PC-9 (cell line): Measurements from ENCODE around the gene MED22. TPM values are rescaled to one million over a fixed set of nuclear protein-coding genes. Genes with fewer than 3 reads are reported as not detected.

Experiments used
- BruUV-seq: library from RNA; stranded (reverse); fragments of 400-500 nt; replicated peaks from 2 replicates; lab custom pipeline; 2021; lab: Mats Ljungman, UMichigan
- CTCF ChIA-PET: fragments of 300-600 bp; sonication (Branson Sonifier 250); formaldehyde crosslinking; loops from one replicate; lab custom pipeline; 2022; ENCODE audit warnings: antibody characterized with exemption; lab: Charles Lee
- POLR2A ChIA-PET: fragments of 300-600 bp; sonication (Branson Sonifier 250); formaldehyde crosslinking; loops from one replicate; lab custom pipeline; 2022; ENCODE audit warnings: antibody characterized with exemption; ENCODE audit not compliant: unreplicated experiment; lab: Charles Lee
- DNase-seq, 2 experiments: peaks; one replicate each; pipeline versions ENCODE4 v3.0.0 to v3.0.0-alpha.2; 2015 to 2022; ENCODE audit warnings: mixed read lengths in 1 of 2
- H2AFZ ChIP-seq: fragments of 200-600 bp; sonication (generic); 2 replicates; pipeline ENCODE4 v1.8.1; 2017; ENCODE audit warnings: antibody characterized with exemption
- H3F3A ChIP-seq: fragments of 200-600 bp; sonication (generic); 2 replicates; pipeline ENCODE4 v1.8.1; 2017; ENCODE audit warnings: antibody characterized with exemption, mild to moderate bottlenecking, low read depth; ENCODE audit not compliant: insufficient read depth
- H3K27ac ChIP-seq: fragments of 200-600 bp; sonication (generic); 2 replicates; pipeline ENCODE4 v1.6.1; 2016; ENCODE audit warnings: mixed run types
- H3K27me3 ChIP-seq: fragments of 200-600 bp; sonication (generic); 2 replicates; pipeline ENCODE4 v1.6.1; 2016; ENCODE audit warnings: low read depth, mixed run types; ENCODE audit not compliant: insufficient read depth
- H3K36me3 ChIP-seq: fragments of 200-600 bp; sonication (generic); 2 replicates; pipeline ENCODE4 v1.6.1; 2016; ENCODE audit warnings: low read depth, mixed run types
- H3K4me1 ChIP-seq: fragments of 200-600 bp; sonication (generic); replicated peaks from 2 replicates; pipeline ENCODE4 v1.6.1; 2016; ENCODE audit warnings: mixed run types; ENCODE audit not compliant: insufficient read depth
- H3K4me2 ChIP-seq: fragments of 200-600 bp; sonication (generic); 2 replicates; pipeline ENCODE4 v1.6.1; 2017; ENCODE audit warnings: mixed run types
- H3K4me3 ChIP-seq: fragments of 200-600 bp; sonication (generic); 2 replicates; pipeline ENCODE4 v1.6.1; 2016; ENCODE audit warnings: mixed run types
- H3K79me2 ChIP-seq: fragments of 200-600 bp; sonication (generic); 2 replicates; pipeline ENCODE4 v1.6.1; 2017; ENCODE audit warnings: low read depth, mixed run types
- H3K9me2 ChIP-seq: fragments of 200-600 bp; sonication (generic); 2 replicates; pipeline ENCODE4 v1.8.1; 2017; ENCODE audit warnings: mild to moderate bottlenecking; ENCODE audit not compliant: insufficient read depth
- H3K9me3 ChIP-seq: fragments of 200-600 bp; sonication (generic); 2 replicates; pipeline ENCODE4 v1.8.1; 2016; ENCODE audit warnings: low read depth; ENCODE audit not compliant: insufficient read depth
- H4K20me1 ChIP-seq: fragments of 200-600 bp; sonication (generic); 2 replicates; pipeline ENCODE4 v1.8.1; 2017; ENCODE audit not compliant: insufficient read depth
- CTCF ChIP-seq: fragments of 200-600 bp; sonication (generic); conservative IDR thresholded peaks from 2 replicates; pipeline ENCODE4 v1.6.1; 2017; ENCODE audit warnings: mixed run types, antibody characterized with exemption, mild to moderate bottlenecking, moderate library complexity
- EZH2 ChIP-seq: fragments of 200-600 bp; sonication (generic); IDR thresholded peaks from 2 replicates; pipeline ENCODE4 v1.8.0; 2017; ENCODE audit warnings: antibody characterized with exemption, low read depth
- intact Hi-C: fragments of 100-400 bp; cut with micrococcal nuclease; formaldehyde crosslinking; loops from one replicate; pipeline ENCODE4 v1.10.0; 2022; ENCODE audit not compliant: unreplicated experiment
- total RNA-seq: library from RNA; stranded (reverse); gene quantifications from 2 replicates; pipeline ENCODE4 v1.2.3, GENCODE V29; 2021

Gene MED22
- total RNA-seq, 1 experiment from 2014 or later, result 38.7 TPM

DNA sequence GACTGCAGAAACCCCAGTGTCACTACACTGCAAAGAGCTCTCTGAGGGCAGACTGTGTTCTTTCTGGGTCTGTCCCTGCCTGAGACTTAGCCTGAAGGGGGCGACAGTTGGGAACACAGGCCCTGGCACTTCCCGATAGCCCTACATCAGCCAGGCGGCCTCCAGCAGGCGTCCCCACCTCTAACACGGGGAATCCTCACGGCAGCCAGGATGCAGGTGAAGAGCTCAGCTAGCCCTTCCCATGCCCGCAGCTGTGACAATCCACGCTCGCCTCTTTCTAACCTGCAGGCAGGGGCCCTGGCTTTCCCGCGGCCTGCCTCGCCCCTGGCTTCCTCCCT is 5.9 kb downstream of the MED22 start:
- H3K36me3 ChIP-seq, result no peaks in the 10 kb centered on the region; the same call in 1 of the 2 replicates
- no peak for DNase-seq
- H3K4me1 ChIP-seq, result peaks cover 6% of the 10 kb centered on the region; the same call in 1 of the 2 replicates
- no peaks in the 10 kb centered on the region for H3K9me2 ChIP-seq
- no TSS peak for BruUV-seq
- no peak overlapping the region for H3K4me2 ChIP-seq
- TF ChIP-seq EZH2 (no peak), CTCF (no peak)
- no peak overlapping the region for H3K27ac ChIP-seq
- H3K9me3 ChIP-seq, result no peaks in the 10 kb centered on the region
- ChIA-PET CTCF (no interaction called here), POLR2A (no interaction called here)
- H3F3A ChIP-seq, result peaks cover 4% of the 10 kb centered on the region; the same call in 1 of the 2 replicates
- intact Hi-C loops, result no loop called here
- no peaks in the 10 kb centered on the region for H3K27me3 ChIP-seq
- no peak overlapping the region for H2AFZ ChIP-seq
- H3K79me2 ChIP-seq, result peaks cover 21% of the 10 kb centered on the region
- H3K4me3 ChIP-seq, result no peak overlapping the region
- H4K20me1 ChIP-seq, result peaks cover 8% of the 10 kb centered on the region

DNA sequence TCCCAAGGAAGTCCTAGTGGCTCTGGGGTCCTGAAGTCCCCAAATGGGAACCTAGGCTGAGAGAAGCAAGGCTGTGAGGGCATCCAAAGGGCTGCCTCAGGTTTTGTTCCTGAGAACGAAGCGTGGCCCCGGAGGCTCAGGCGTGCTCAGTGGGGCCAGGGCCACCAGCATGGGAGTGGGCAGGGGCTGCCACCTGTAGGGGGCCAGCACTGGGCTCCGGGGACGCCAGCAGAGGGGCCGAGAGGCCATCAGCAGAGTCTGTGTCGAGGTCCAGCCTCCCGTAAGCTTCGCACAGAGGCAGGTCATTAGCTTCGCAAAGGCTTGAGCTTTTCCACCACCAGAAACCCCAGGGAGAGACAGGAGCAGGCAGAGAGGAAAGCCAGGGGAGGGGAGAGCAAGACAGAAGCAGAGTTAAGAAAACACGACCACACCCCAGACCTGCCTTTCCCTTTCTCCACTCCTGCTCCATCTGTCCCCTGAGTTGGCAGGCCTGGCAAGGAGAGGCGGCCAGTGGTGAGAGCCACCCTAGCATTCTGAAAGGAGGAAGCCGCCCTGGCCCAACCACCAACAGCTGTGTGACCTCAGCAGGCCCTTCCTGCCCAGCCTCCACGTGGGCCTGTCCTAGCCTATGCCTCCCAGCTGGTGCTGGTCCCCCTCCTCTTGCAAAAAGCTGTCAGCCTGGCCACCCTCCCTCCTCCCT is 6.4 kb downstream of the MED22 start:
- no TSS peak for BruUV-seq
- no peaks in the 10 kb centered on the region for H3K9me2 ChIP-seq

GRCh38 chr9:133340916-133341315 is 7.0 kb downstream of the MED22 start:
- Histone ChIP-seq H4K20me1 (peaks cover 2% of the 10 kb centered on the region; the same call in 1 of the 2 replicates), H3K4me1 (no peaks in the 10 kb centered on the region), H3K36me3 (no peaks in the 10 kb centered on the region; the same call in 1 of the 2 replicates), H3K79me2 (peaks cover 10% of the 10 kb centered on the region), H2AFZ (no peak overlapping the region), H3K27me3 (no peaks in the 10 kb centered on the region), H3K9me2 (no peaks in the 10 kb centered on the region), H3K4me3 (no peak overlapping the region), H3K9me3 (no peaks in the 10 kb centered on the region), H3F3A (peaks cover 6% of the 10 kb centered on the region; the same call in 1 of the 2 replicates), H3K27ac (no peak overlapping the region), H3K4me2 (no peak overlapping the region)
- POLR2A ChIA-PET, result interaction anchor here (0.5 kb wide), 1 partner anchor 118 kb away, joined by 3 read pairs; no protein-coding TSS in a partner anchor
- no peak for DNase-seq
- CTCF ChIA-PET, result no interaction called here
- BruUV-seq, result no TSS peak
- intact Hi-C loops, result no loop called here
- no peak for TF ChIP-seq EZH2
- TF ChIP-seq CTCF, result no peak

More for the DNA sequence above, 6.4 kb downstream of the MED22 start:
- no peaks in the 10 kb centered on the region for H3K9me3 ChIP-seq
- CTCF ChIA-PET, result no interaction called here
- H3K4me2 ChIP-seq, result no peak overlapping the region
- H3K36me3 ChIP-seq, result no peaks in the 10 kb centered on the region; the same call in 1 of the 2 replicates
- no peaks in the 10 kb centered on the region for H3K27me3 ChIP-seq
- peaks cover 16% of the 10 kb centered on the region for H3K79me2 ChIP-seq
- no peak for DNase-seq
- no peak overlapping the region for H3K27ac ChIP-seq
- no peak overlapping the region for H2AFZ ChIP-seq
- H3F3A ChIP-seq, result peaks cover 6% of the 10 kb centered on the region; the same call in 1 of the 2 replicates
- no peak overlapping the region for H3K4me3 ChIP-seq
- H4K20me1 ChIP-seq, result peaks cover 8% of the 10 kb centered on the region
- intact Hi-C loops, result no loop called here
- H3K4me1 ChIP-seq, result peaks cover 4% of the 10 kb centered on the region; the same call in 1 of the 2 replicates
- TF ChIP-seq CTCF (no peak), EZH2 (no peak)
- POLR2A ChIA-PET, result interaction anchor here (0.5 kb wide), 1 partner anchor 118 kb away, joined by 3 read pairs; no protein-coding TSS in a partner anchor
